ENCODE measurements around the gene TMEM80. TPM values are rescaled to one million over a fixed set of nuclear protein-coding genes. Genes with fewer than 3 reads are reported as not detected.

The TMEM80 gene
- total and polyA plus RNA-seq, 10 donors = 18.7 to 37.6 (median 28.5) TPM

DNA sequence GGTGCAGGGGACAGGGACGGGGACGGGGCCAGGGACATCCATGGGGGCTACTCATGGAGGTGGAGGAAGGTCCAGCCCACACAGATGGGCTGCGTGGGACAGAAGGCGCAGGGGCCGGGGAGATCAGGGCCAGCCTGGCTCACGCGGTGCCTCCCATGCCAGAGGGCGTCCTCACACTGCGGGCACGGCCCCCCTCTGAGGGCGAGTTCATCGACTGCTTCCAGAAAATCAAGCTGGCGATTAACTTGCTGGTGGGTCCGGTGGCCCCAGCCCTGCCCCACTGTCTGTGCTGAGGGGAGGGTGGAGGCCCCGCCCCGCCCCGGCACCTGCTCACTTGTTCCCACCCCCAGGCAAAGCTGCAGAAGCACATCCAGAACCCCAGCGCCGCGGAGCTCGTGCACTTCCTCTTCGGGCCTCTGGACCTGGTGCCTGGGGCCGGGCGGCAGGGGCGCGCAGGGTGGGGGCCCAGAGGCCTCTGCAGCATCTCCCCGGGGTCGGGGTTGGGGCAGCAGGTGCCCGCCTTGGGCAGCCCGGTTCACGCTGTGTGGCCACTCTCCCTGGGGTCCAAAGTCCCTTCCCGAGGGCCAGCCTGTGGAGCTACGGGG lies 26.2 kb downstream of the TMEM80 start:
- TF ChIP-seq POLR2AphosphoS5 (IDR thresholded peaks at IDR 0.05) = peak; percentile 9 to 67 (median 56)
- TF ChIP-seq CTCF (IDR thresholded peaks at IDR 0.05 in 8 of 11, conservative IDR thresholded peaks at IDR 0.05 in 3 of 11) = peak in 3 of 11 experiments; percentile 13 to 28 (median 21)
- TF ChIP-seq POLR2A (IDR thresholded peaks at IDR 0.05) = no peak
- DNase-seq = peak; percentile 94
- WGBS, 5 donors = 9 to 19% (median 9%) methylated on average over 17 to 33 of the region's 33 CpGs
- intact Hi-C loops (cut with DNase I; ENCODE audit: low total_unique reads) = loop anchor here (5.0 to 10.0 kb wide), 2 partner anchors 60 to 167 kb away; no protein-coding TSS in a partner anchor
- H3K4me3 ChIP-seq = peak overlapping the region in 6 of 8 donors; percentile 19 to 63 (median 30)
- peaks cover 0 to 70% (median 41%) of the 10 kb centered on the region in 7 donors for H3K27me3 ChIP-seq (replicated peaks in 1 of 7)
- peak overlapping the region in 4 of 8 donors; percentile 3 to 66 (median 24) for H3K27ac ChIP-seq
- H3K4me1 ChIP-seq = peaks cover 25 to 57% (median 47%) of the 10 kb centered on the region in 6 donors
- no peaks in the 10 kb centered on the region for H3K36me3 ChIP-seq
- H3K9me3 ChIP-seq = no peaks in the 10 kb centered on the region

DNA sequence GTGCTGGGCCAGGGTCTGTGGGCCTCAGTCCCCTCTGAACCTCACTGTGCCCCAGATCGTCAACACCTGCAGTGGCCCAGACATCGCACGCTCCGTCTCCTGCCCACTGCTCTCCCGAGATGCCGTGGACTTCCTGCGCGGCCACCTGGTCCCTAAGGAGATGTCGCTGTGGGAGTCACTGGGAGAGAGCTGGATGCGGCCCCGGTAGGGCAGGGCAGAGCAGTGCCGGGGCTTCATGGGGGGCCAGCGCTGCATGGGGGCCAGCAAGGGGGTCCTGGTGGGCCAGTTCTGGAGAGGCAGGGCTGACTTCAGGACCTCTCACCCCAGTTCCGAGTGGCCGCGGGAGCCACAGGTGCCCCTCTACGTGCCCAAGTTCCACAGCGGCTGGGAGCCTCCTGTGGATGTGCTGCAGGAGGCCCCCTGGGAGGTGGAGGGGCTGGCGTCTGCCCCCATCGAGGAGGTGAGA lies 26.8 kb downstream of the TMEM80 start:
- no peak for TF ChIP-seq POLR2A (IDR thresholded peaks at IDR 0.05)
- no peak for TF ChIP-seq CTCF (IDR thresholded peaks at IDR 0.05 in 8 of 11, conservative IDR thresholded peaks at IDR 0.05 in 3 of 11)
- no peak for TF ChIP-seq POLR2AphosphoS5 (IDR thresholded peaks at IDR 0.05)
- H3K36me3 ChIP-seq = no peaks in the 10 kb centered on the region
- intact Hi-C loops (cut with DNase I; ENCODE audit: low total_unique reads) = loop anchor here (5.0 to 10.0 kb wide), 2 partner anchors 60 to 168 kb away; no protein-coding TSS in a partner anchor
- peaks cover 28 to 63% (median 52%) of the 10 kb centered on the region in 6 donors for H3K4me1 ChIP-seq
- H3K27me3 ChIP-seq (replicated peaks in 1 of 7) = peaks cover 0 to 73% (median 41%) of the 10 kb centered on the region in 7 donors
- H3K4me3 ChIP-seq = peak overlapping the region in 4 of 8 donors; percentile 26 to 63 (median 30)
- peak overlapping the region in 3 of 8 donors; percentile 13 to 66 (median 36) for H3K27ac ChIP-seq
- 55 to 70% (median 66%) methylated on average over 9 to 20 of the region's 20 CpGs for WGBS, 5 donors
- no peaks in the 10 kb centered on the region for H3K9me3 ChIP-seq
- DNase-seq = peak; percentile 75

- DNase-seq = no peak
- WGBS, 5 donors = 40 to 50% (median 49%) methylated on average over 7 to 8 of the region's 8 CpGs
- H3K4me1 ChIP-seq = peaks cover 37 to 72% (median 62%) of the 10 kb centered on the region in 6 donors
- TF ChIP-seq POLR2AphosphoS5 (IDR thresholded peaks at IDR 0.05) = no peak
- peak; percentile 15 to 85 (median 69) for TF ChIP-seq CTCF (IDR thresholded peaks at IDR 0.05 in 8 of 11, conservative IDR thresholded peaks at IDR 0.05 in 3 of 11)
- H3K27me3 ChIP-seq (replicated peaks in 1 of 7) = peaks cover 0 to 81% (median 41%) of the 10 kb centered on the region in 7 donors
- intact Hi-C loops (cut with DNase I; ENCODE audit: low total_unique reads) = loop anchor here (5.0 to 10.0 kb wide), 2 partner anchors 61 to 169 kb away; no protein-coding TSS in a partner anchor
- H3K27ac ChIP-seq = no peak overlapping the region
- no peaks in the 10 kb centered on the region for H3K36me3 ChIP-seq
- H3K9me3 ChIP-seq = no peaks in the 10 kb centered on the region
- peak overlapping the region in 1 of 8 donors; percentile 51 for H3K4me3 ChIP-seq
Measured at GRCh38 chr11:723120-723883, 27.7 kb downstream of the TMEM80 start.
